ENCODE data around the gene MRGPRE. TPM values are rescaled to one million over a fixed set of nuclear protein-coding genes. Genes with fewer than 3 reads are reported as not detected.

MRGPRE gene
- total and polyA plus RNA-seq, 2 donors (not counting 1 experiment from before 2014, with no cell fraction given), result not detected

- WGBS (ENCODE audit: insufficient coverage), result 94% methylated on average over 10 of the region's 15 CpGs
- Histone ChIP-seq H3K4me3 (ENCODE audit: control extremely low read depth in 1 of 5, extremely low read depth in 1 of 5, insufficient read depth in 1 of 5, low read depth in 2 of 5, low read length in 4 of 5) (no peak overlapping the region), H3K9me3 (ENCODE audit: control extremely low read depth in 1 of 3, control insufficient read depth in 2 of 3, insufficient read depth in 1 of 3, low read length in 2 of 3) (peaks cover 0 to 7% (median 0%) of the 10 kb centered on the region in 3 donors), H2AFZ (ENCODE audit: insufficient read depth, low read depth, low read length, poor library complexity, severe bottlenecking) (no peak overlapping the region), H3K9ac (ENCODE audit: low read length) (no peak overlapping the region), H4K20me1 (ENCODE audit: control insufficient read depth, insufficient read depth, low read length, poor library complexity, severe bottlenecking) (no peaks in the 10 kb centered on the region), H3K79me2 (ENCODE audit: control insufficient read depth, insufficient read depth, low read length) (no peaks in the 10 kb centered on the region), H3K4me2 (replicated peaks; ENCODE audit: low read depth, low read length, poor library complexity, severe bottlenecking) (no peak overlapping the region), H3K27ac (ENCODE audit: low read length in 2 of 2) (no peak overlapping the region), H3K4me1 (ENCODE audit: control insufficient read depth in 2 of 2, insufficient read depth in 2 of 2, low read length in 2 of 2) (no peaks in the 10 kb centered on the region), H3K27me3 (replicated peaks in 1 of 4; ENCODE audit: control extremely low read depth in 1 of 4, control insufficient read depth in 3 of 4, insufficient read depth in 4 of 4, low read length in 3 of 4) (peaks cover 0 to 2% (median 0%) of the 10 kb centered on the region in 4 experiments), H3K36me3 (replicated peaks in 1 of 2; ENCODE audit: control extremely low read depth in 1 of 2, control insufficient read depth in 1 of 2, extremely low read depth in 1 of 2, insufficient read depth in 2 of 2, low read length in 1 of 2) (no peaks in the 10 kb centered on the region)
- intact Hi-C loops (cut with micrococcal nuclease), result no loop called here
- ATAC-seq (ENCODE audit: low read depth) (no peak), DNase-seq (no peak)
- CTCF ChIA-PET, result no interaction called here
- Mint-ChIP-seq H3K4me3 (no peak overlapping the region), H3K9me3 (ENCODE audit: insufficient read depth) (no peaks in the 10 kb centered on the region), H3K27me3 (peaks cover 5% of the 10 kb centered on the region), H3K27ac (no peak overlapping the region), H3K4me1 (no peaks in the 10 kb centered on the region)
- TF ChIP-seq CTCF (IDR thresholded peaks at IDR 0.05) (no peak), EZH2 (IDR thresholded peaks at IDR 0.05; ENCODE audit: borderline replicate concordance, insufficient read depth, low read depth, low read length, poor library complexity, severe bottlenecking) (no peak)
- POLR2A ChIA-PET, result interaction anchor here (0.8 kb wide), 1 partner anchor 172 kb away, joined by 4 read pairs; no protein-coding TSS in a partner anchor
Measured at GRCh38 chr11:3189196-3189843, 42.9 kb downstream of the MRGPRE start.

- ChIA-PET POLR2A (interaction anchor here (0.8 kb wide), 1 partner anchor 171 kb away, joined by 4 read pairs; no protein-coding TSS in a partner anchor), CTCF (no interaction called here)
- no peaks in the 10 kb centered on the region for H3K4me1 Mint-ChIP-seq
- ATAC-seq (ENCODE audit: low read depth) (no peak), DNase-seq (no peak)
- no peak for TF ChIP-seq CTCF (IDR thresholded peaks at IDR 0.05)
- TF ChIP-seq EZH2 (IDR thresholded peaks at IDR 0.05; ENCODE audit: borderline replicate concordance, insufficient read depth, low read depth, low read length, poor library complexity, severe bottlenecking), result no peak
- no peak overlapping the region for H3K4me3 Mint-ChIP-seq
- H4K20me1 ChIP-seq (ENCODE audit: control insufficient read depth, insufficient read depth, low read length, poor library complexity, severe bottlenecking), result no peaks in the 10 kb centered on the region
- peaks cover 5% of the 10 kb centered on the region for H3K27me3 Mint-ChIP-seq
- H3K36me3 ChIP-seq (replicated peaks in 1 of 2; ENCODE audit: control extremely low read depth in 1 of 2, control insufficient read depth in 1 of 2, extremely low read depth in 1 of 2, insufficient read depth in 2 of 2, low read length in 1 of 2), result no peaks in the 10 kb centered on the region
- H3K27ac Mint-ChIP-seq, result no peak overlapping the region
- peaks cover 0 to 2% (median 0%) of the 10 kb centered on the region in 4 experiments for H3K27me3 ChIP-seq (replicated peaks in 1 of 4; ENCODE audit: control extremely low read depth in 1 of 4, control insufficient read depth in 3 of 4, insufficient read depth in 4 of 4, low read length in 3 of 4)
- H3K4me1 ChIP-seq (ENCODE audit: control insufficient read depth in 2 of 2, insufficient read depth in 2 of 2, low read length in 2 of 2), result no peaks in the 10 kb centered on the region
- H3K4me2 ChIP-seq (replicated peaks; ENCODE audit: low read depth, low read length, poor library complexity, severe bottlenecking), result no peak overlapping the region
- no peak overlapping the region for H3K4me3 ChIP-seq (ENCODE audit: control extremely low read depth in 1 of 5, extremely low read depth in 1 of 5, insufficient read depth in 1 of 5, low read depth in 2 of 5, low read length in 4 of 5)
- no peaks in the 10 kb centered on the region for H3K79me2 ChIP-seq (ENCODE audit: control insufficient read depth, insufficient read depth, low read length)
- no peak overlapping the region for H3K9ac ChIP-seq (ENCODE audit: low read length)
- intact Hi-C loops (cut with micrococcal nuclease), result no loop called here
- no peak overlapping the region for H3K27ac ChIP-seq (ENCODE audit: low read length in 2 of 2)
- no peaks in the 10 kb centered on the region for H3K9me3 Mint-ChIP-seq (ENCODE audit: insufficient read depth)
- H3K9me3 ChIP-seq (ENCODE audit: control extremely low read depth in 1 of 3, control insufficient read depth in 2 of 3, insufficient read depth in 1 of 3, low read length in 2 of 3), result peaks cover 0 to 7% (median 0%) of the 10 kb centered on the region in 3 donors
- H2AFZ ChIP-seq (ENCODE audit: insufficient read depth, low read depth, low read length, poor library complexity, severe bottlenecking), result no peak overlapping the region
- WGBS (ENCODE audit: insufficient coverage), result 96% methylated on average over 11 of the region's 17 CpGs
Measured at GRCh38 chr11:3188496-3189195, 43.6 kb downstream of the MRGPRE start.

All from B cell (primary cell).